ENCODE data around the gene ATP8A1.
"Not testable (repeated sequence)": the region's sequence is repeated elsewhere in the genome, so short reads cannot be mapped to it uniquely, and the experiment has no call there.

ATP8A1 gene

GRCh38 chr4:42656944-42657792 lies at the start of gene ATP8A1:
Gene ATP8A1, minus strand, starts transcription at chr4:42657105. Its CDS starts 232 bp downstream, at chr4:42656873.
- DNase-seq: peak; percentile 97

GRCh38 chr4:42706086-42706485 lies 49.2 kb upstream of the ATP8A1 start:
- no peak for DNase-seq

- DNase-seq: no peak
Observed at GRCh38 chr4:42703813-42704212, 46.9 kb upstream of the ATP8A1 start.

GRCh38 chr4:42702895-42703294 lies 46.0 kb upstream of the ATP8A1 start:
- no peak for DNase-seq

GRCh38 chr4:42701780-42702179 lies 44.9 kb upstream of the ATP8A1 start:
- not testable (repeated sequence) for DNase-seq

- DNase-seq: no peak
Observed at GRCh38 chr4:42690537-42690936, 33.6 kb upstream of the ATP8A1 start.

- peak; percentile 43 for DNase-seq
Observed at GRCh38 chr4:42683393-42683792, 26.5 kb upstream of the ATP8A1 start.

GRCh38 chr4:42678512-42678911 lies 21.6 kb upstream of the ATP8A1 start:
- no peak for DNase-seq

- peak; percentile 8 for DNase-seq
Observed at GRCh38 chr4:42676066-42676951, 19.4 kb upstream of the ATP8A1 start.

- peak; percentile 29 for DNase-seq
Observed at GRCh38 chr4:42673082-42673425, 16.1 kb upstream of the ATP8A1 start.

GRCh38 chr4:42672359-42673081 lies 15.6 kb upstream of the ATP8A1 start:
- peak; percentile 15 for DNase-seq

- peak; percentile 57 for DNase-seq
Observed at GRCh38 chr4:42671431-42672194, 14.7 kb upstream of the ATP8A1 start.

GRCh38 chr4:42658261-42658660 lies 1.4 kb upstream of the ATP8A1 start:
- DNase-seq: no peak

- DNase-seq: no peak
Observed at GRCh38 chr4:42656679-42656943, 294 bp downstream of the ATP8A1 start.

GRCh38 chr4:42655921-42656678 lies 805 bp downstream of the ATP8A1 start:
- DNase-seq: peak; percentile 71

GRCh38 chr4:42655269-42655637 lies 1.7 kb downstream of the ATP8A1 start:
- DNase-seq: peak; percentile 44

GRCh38 chr4:42654631-42655268 lies 2.2 kb downstream of the ATP8A1 start:
- peak; percentile 76 for DNase-seq

- DNase-seq: no peak
Observed at GRCh38 chr4:42653626-42654560, 3.0 kb downstream of the ATP8A1 start.

- not testable (repeated sequence) for DNase-seq
Observed at GRCh38 chr4:42652529-42653231, 4.2 kb downstream of the ATP8A1 start.

GRCh38 chr4:42649870-42650269 lies 7.0 kb downstream of the ATP8A1 start:
- DNase-seq: no peak

Data from hematopoietic multipotent progenitor cell treated with erythropoietin and hydrocortisone succinate and interleukin-3 and kit ligand, for 4 days (in vitro differentiated cells).